GM08714 (cell line): Measurements from ENCODE around the gene PLK2.

Experiments
- H3K4me3 ChIP-seq: fragments of 200-500 bp; sonication (Bioruptor generic); 2 replicates; pipeline ENCODE4 v1.5.1; 2014; ENCODE audit warnings: mild to moderate bottlenecking, low read length, inconsistent platforms
- ZNF274 ChIP-seq: IDR thresholded peaks from 2 replicates; pipeline ENCODE4 v1.6.1; 2012; ENCODE audit warnings: mild to moderate bottlenecking, low read depth, low read length

The PLK2 gene

DNA sequence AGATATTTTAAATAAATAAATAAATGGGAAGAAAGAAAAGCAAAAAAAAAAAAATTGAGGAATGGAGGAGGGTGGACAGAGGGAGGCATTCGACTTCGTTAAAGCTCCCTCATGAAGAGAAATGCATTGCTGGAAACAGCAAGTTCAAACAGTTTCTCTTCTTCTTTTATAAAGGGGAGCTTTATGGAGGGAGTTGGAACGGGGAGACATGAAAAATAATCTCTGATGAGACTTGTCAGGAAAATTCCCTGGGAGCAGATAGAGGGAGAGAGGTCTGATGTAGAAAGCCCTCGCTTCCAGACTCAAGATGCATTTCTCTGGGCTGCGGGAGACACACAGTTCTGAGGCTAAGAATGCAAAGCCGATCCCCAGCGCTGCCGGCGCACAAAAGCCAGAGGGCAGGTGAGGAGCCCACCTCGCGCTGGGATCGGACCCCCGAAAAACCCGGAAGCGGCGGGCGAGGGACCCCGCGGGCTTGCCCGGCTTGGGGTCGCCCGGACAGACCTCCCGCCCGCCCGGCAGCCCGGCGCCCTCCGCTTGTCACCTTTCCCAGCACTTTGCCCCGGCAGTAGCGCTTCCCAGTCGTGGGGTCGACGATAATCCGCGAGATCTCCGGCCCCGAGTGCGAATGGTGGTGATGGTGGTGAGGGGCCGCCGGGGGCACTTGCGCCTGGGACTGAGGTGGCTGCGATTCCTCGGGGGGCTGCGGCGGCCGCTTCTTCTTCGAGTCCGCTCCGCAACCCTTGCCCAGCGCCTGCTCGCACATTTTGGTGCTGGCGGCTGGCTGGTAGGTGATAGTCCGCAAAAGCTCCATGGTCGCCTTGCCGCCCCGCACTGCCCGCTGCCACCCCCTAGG, 512 bp downstream of the PLK2 start:
- peak overlapping the region; percentile 73 for H3K4me3 ChIP-seq
- no peak for TF ChIP-seq ZNF274

GRCh38 chr5:58458743-58459145, 1.1 kb downstream of the PLK2 start:
- TF ChIP-seq ZNF274 = no peak
- peak overlapping the region; percentile 73 for H3K4me3 ChIP-seq

- no peak for TF ChIP-seq ZNF274
- peak overlapping the region; percentile 73; the same call in 1 of the 2 replicates for H3K4me3 ChIP-seq
Observed at GRCh38 chr5:58458141-58458742, 1.6 kb downstream of the PLK2 start.

DNA sequence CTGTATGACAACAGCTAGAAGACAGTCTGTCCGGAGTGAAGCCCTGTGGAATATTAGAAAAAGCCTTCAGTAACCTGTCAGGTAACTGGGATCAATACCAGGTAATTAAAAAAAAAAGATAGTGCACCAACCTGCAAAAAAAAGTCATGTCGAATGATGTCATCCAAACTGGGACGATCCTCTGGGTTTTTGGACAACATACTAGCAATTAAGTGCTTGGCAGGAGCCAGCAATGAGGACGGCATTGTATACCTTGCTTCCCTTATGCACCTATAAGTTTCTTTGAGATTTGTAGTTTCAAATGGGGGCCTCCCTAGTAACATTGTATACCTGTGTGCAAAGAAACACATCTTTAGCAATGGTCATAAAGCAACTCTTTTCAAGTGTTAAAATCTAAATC, 2.8 kb downstream of the PLK2 start:
- H3K4me3 ChIP-seq = no peak overlapping the region
- TF ChIP-seq ZNF274 = no peak

DNA sequence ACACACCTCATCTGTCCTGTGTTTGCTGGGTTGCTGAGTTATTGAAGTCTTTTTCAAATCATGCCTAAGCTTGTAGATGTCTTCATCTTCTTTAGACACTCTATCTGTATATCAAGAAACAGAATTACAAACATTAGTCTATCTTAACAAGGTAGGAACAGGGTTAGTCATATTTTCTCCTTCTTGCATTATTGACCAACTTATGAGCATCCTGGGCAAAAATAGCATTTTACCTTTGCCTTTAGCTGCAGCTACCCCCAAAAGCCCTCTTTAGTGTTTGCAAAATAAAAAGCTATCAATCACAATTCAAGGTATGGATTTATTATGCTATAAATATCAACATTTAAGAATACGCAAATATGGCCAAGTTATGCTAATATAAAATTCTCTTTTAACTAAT, 3.4 kb downstream of the PLK2 start:
- TF ChIP-seq ZNF274 = no peak
- H3K4me3 ChIP-seq = no peak overlapping the region

DNA sequence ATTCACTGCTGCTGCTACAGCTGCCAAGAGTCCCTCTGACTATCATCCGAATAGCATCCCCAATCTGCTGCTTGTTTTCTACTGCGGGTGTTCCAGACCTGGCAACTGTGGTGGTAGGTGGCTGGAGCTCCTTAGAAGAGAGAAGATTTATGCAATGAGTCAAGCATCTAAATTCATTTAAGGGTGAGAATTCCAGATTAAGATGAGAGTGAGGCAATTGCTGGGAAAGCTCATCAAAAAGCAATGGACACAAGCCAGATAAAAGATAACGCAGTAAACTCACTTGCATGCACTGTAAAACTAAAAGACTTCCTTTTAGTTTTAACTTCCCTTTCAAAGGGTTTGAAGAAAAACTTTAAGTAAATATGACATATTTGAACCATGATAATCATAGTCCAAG, 3.9 kb downstream of the PLK2 start:
- no peak overlapping the region for H3K4me3 ChIP-seq
- TF ChIP-seq ZNF274 = no peak

- no peak for TF ChIP-seq ZNF274
- H3K4me3 ChIP-seq = no peak overlapping the region
Observed at GRCh38 chr5:58455480-58455879, 4.4 kb downstream of the PLK2 start.

- no peak overlapping the region for H3K4me3 ChIP-seq
- no peak for TF ChIP-seq ZNF274
Observed at GRCh38 chr5:58455066-58455465, 4.8 kb downstream of the PLK2 start.

DNA sequence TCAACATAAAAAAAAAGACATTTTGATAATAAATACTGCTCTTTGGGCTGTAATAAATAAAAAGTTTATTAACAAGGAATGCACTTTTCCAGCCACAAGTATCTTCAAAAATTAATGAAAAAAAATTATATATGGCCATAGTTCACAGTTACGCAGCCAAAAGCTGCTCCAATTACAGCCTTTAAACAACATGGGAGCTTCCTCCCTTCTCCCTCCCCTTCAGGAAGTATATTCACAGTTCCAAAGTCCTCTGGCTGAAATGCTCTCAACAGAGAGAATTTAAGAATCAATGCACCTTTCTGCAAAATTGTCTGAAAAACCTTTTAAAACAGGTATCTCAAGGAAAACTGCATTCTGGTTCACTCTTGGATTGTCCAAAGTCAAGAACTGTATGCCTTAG, 5.9 kb downstream of the PLK2 start:
- no peak overlapping the region for H3K4me3 ChIP-seq
- TF ChIP-seq ZNF274 = no peak

GRCh38 chr5:58453306-58453705, 6.6 kb downstream of the PLK2 start:
- H3K4me3 ChIP-seq = no peak overlapping the region
- no peak for TF ChIP-seq ZNF274

GRCh38 chr5:58452566-58453258, 7.2 kb downstream of the PLK2 start:
- no peak overlapping the region for H3K4me3 ChIP-seq
- TF ChIP-seq ZNF274 = no peak

GRCh38 chr5:58451732-58452565, 7.9 kb downstream of the PLK2 start:
- no peak for TF ChIP-seq ZNF274
- no peak overlapping the region for H3K4me3 ChIP-seq

GRCh38 chr5:58450811-58451629, 8.9 kb downstream of the PLK2 start:
- no peak for TF ChIP-seq ZNF274
- no peak overlapping the region for H3K4me3 ChIP-seq
